GM19372 (cell line): Measurements from ENCODE around the gene RNF207.
A peak's percentile ranks its signal among the peaks of the same experiment; 100 is the strongest.

Source experiments
- ATAC-seq: cut with Tn5 transposase; IDR thresholded peaks from one replicate; pipeline ENCODE4 v1.9.1; 2021; ENCODE audit warnings: mild to moderate bottlenecking, low read depth, moderate library complexity; ENCODE audit not compliant: unreplicated experiment

Gene RNF207

GRCh38 chr1:6224718-6225117, 18.8 kb downstream of the RNF207 start:
- no peak for ATAC-seq

- no peak for ATAC-seq
Measured at GRCh38 chr1:6225651-6226050, 19.7 kb downstream of the RNF207 start.

DNA sequence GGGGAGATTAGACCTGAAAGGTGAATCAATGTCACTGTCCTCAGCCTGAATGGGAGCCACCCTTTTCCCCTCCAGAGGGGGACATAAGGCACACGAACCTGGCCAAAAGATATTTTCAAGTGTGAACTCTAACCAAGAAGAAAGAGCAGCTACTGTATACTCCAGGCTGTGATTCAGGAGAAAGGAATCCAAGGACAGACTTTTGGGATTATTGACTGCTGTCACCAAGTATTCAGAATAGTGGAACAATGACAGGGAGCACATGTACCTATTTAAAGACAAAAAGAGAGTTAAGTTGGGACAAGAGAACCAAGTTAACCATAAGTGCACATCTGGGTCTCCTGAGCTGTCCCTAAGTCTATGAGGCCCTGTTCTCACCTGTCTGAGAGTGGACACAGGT, 27.5 kb downstream of the RNF207 start:
- ATAC-seq = no peak

GRCh38 chr1:6234502-6235295, 28.8 kb downstream of the RNF207 start:
- no peak for ATAC-seq

DNA sequence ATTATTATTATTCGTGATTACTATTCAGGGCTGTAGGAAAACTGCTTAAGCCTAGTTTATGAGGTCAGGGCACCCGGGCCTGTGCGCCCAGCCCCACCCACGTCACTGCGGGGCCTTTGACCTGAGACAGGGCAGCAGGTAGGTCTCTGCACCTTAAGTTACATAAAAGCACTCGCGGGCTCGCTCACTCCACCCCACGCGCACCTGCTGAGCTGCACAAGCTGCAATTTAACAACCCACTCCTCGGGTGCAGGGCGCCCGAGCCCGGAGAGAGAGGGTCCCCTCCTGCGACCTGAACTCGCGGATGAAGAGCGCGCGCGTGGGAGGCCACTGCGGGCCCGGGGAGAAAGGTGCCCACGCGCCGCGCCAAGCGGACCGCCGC, 29.4 kb downstream of the RNF207 start:
- ATAC-seq = no peak

GRCh38 chr1:6237093-6237492, 31.2 kb downstream of the RNF207 start:
- ATAC-seq = no peak

DNA sequence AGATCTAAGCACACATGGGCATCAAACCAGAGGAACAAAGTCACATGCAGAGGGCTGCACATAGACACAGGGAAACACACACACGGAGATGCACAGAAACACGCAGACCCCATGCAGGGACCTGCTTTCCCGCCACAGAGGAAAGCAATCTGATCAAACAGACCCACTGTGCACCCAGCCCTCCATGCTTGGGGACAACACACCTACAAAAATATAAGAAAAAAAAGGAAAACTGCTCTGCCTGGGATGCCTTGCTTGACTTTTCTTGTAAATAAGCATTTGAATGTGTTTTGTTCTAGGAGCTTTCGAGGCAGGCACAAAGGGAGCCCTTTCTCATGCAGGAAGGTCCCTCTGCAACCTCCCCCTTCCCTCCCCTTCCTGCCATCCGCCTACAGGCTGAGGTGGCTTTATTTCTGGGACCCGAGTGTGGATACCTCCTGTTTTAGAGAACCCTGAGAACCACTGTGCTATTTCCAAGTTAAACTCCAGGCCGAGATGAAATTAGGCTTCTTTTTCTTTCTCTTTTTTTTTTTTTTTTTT, 33.4 kb downstream of the RNF207 start:
- ATAC-seq = no peak

GRCh38 chr1:6239950-6240768, 34.2 kb downstream of the RNF207 start:
- no peak for ATAC-seq

DNA sequence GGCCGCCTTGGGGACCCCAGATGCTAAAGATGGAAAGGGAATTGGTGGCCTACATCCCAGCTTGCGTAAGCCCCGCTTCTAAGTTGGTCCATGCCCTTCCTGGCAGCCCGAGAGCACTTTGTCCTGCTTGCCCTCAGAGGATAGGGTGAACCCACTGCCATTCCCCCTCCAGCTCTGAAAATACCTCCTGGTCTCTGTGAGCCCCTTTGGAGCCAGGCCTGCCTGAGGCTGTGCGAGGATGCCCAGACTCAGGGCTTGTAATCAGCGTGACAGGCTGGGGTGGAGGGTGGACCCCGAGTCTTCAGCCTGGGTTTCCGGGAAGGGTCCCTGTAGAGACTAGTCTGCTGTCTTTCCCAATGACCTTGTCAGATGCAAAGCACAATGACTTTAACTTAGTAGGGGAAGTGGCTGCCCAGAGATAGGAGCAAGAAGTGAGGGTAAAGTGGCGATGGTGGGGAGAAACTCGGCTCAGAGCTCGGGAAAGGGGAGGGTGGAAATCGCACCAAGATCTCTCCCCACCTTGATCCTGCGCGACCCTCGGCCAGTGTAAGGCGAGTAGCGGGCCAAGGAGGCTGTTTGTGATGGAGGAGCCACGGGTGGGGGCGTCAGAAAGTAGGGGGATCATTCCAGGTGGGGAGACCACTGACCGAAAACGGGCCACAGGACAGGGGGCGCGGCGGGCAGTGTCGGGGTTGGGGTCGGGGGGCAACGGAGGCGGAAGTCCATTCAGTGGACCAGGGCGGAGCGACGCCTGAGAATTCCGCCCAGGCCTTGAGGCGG, 35.4 kb downstream of the RNF207 start:
- no peak for ATAC-seq

DNA sequence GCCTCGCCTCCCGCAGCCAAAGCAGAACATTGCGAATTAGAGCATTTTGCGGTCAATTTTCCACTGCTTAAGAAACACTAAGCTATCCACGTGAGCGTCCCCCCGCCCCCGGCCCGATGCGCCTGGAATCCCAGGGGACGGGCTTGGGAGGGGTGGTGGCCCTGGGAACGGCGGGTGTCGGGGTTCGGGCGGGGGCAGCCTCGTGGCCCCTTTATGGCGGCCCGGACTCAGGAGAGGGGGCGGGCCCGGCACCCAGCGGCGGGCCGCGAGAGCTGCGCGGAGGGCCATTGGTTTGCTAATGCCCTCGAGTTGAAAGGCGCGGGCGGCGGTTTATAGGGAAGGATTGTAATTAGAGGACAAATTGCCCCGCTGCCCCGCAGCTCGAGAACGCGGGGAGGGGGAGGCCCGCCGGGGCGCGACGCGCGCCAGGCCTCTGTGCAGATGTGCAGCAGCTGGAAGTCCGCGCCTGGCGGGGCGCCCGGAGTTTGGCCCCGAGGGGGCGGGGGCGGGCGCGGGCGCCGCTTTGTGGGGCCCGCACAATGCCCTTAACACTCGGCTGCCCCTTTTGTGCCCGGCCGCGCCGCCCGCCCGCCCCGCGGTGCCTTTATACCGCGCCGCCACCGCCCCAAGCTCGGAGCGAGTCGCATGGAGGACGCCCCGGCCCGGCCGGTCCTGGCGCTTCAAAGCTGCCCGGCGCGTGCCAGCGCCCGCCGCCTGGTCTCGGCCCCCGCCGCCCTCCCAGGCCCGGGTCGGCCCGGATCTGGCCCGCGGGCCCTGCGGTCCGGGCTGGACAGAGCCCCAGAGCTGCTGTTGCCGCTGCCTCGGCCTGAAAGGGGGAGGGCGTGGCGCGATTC, 36.2 kb downstream of the RNF207 start:
- no peak for ATAC-seq

GRCh38 chr1:6243053-6243834, 37.3 kb downstream of the RNF207 start:
- ATAC-seq = no peak

- ATAC-seq = no peak
Measured at GRCh38 chr1:6243993-6244392, 38.1 kb downstream of the RNF207 start, which contains the start of gene HES3. TSS of gene HES3 (plus strand) at chr1:6244179. CDS start at chr1:6244366, 187 bp downstream.

DNA sequence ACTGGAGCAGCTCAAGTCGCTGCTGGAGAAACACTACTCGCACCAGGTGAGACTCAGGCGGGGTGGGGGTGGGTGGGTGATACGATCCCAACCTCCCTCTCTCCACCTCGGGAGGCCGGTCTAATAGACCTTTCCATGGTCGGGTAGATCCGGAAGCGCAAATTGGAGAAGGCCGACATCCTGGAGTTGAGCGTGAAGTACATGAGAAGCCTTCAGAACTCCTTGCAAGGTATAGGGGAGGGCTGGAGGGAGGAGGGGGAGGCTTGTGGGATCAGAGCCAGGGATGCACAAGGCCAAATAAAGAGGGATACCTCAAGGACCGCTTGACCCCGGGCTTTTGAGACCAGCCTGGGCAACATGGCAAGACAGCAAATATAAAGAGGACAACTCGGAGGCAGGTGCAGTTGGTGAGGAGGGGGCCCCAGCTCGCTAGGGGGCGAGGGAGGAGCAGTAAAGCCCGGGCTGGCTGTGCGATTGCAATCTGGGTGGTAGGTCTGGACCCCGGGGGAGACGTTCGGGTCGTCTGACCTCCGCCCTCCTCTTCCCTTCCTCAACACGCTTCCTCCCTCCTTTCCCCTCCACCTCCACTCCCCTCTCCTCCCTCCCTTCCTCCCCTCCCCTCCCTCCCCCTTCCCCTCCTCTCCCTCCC, 38.6 kb downstream of the RNF207 start:
- no peak for ATAC-seq

- ATAC-seq = peak; percentile 55
Measured at GRCh38 chr1:6245086-6245868, 39.4 kb downstream of the RNF207 start.

DNA sequence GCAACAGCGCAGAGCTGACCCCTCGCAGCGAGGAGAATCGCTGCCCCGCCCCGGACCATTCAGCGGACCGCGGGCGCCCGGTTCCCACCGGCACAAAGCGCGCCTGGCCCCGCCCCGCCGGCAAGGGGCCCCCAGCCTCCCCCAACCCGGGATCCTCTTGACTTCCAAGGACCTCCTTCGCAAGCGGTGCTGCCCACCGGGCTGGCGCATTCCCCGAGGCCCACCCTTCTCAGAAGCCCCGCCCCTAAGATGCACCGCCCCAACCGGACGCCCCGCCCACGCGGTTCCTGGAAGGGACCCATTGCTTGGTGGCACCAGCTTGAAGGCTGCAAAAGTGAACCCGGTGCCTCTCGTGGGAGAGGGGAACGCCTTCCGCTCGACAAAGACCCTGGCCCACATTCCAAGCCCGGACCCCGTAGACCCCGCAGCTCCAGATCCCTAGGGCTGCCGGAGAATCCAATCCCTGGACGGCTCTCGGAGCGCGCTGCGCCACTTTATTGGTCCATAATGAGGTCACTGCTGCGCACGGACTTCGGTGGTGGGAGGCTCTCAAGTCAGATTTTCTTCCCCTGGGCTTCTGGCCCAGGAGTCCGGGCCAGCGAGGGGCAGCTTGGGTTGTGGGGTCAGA, 40.1 kb downstream of the RNF207 start:
- ATAC-seq = no peak

DNA sequence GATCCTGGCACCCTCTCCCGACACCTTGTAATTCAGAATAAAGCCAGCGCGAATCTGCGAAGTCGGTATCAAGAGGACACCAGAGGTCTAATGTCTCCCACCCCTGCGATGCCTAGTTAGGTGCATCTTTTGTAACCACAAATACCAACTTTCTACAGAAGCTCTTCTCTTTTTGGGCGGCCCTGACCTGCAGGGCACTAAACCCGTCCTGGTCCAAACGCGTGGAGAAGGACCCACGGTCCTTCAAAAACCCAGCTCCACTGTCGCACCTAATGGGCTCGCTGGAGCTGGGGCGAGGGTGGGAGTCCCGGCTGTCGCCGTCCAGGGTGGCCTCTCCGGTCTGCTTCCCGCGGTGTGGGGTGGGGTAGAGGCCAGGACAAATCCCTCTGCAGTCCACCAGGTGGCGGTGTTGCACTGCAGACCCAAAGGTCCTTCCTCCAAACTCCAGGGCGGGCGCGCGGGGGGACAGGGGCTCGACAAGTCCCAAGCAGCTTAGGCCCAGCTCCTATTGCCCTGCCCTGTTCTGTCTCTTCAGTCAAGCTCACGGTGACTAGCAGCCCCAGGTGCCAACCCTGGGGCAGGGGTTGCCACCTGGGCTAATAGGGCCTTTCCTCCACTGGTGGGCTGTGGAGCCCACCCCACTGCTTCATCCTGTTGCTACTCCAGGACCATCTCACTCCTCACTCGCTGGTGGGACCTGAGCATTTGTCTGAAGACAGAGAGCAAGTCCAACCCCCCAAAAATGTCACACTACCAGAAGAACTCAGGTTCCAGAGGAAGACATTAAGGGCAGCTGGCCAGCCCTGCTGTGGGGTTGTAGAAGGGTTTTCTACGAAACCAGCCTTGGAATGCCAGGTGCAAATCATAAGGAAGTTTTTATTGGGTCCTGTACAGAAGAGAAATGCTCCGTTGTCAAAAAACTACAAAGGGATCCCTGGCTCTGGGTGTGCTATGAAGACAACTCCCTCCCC, 40.9 kb downstream of the RNF207 start:
- no peak for ATAC-seq
